Stomach (tissue), 9 donors: ENCODE data around the gene LYRM2. TPM values are rescaled to one million over a fixed set of nuclear protein-coding genes. Genes with fewer than 3 reads are reported as not detected.

Experiments used
- DNase-seq, 2 donors: peaks; one replicate each; pipeline versions ENCODE4 v3.0.0 to v3.0.0-alpha.2; 2013 to 2019
- H3K27ac ChIP-seq, 5 donors: fragments of 200-600 bp in 4 of 5; sonication (generic) in 4 of 5; one replicate each; pipeline ENCODE4 v1.5.1; 2013 to 2019; ENCODE audit warnings: mild to moderate bottlenecking in 1 of 5, moderate library complexity in 1 of 5
- H3K27me3 ChIP-seq, 3 donors: fragments of 200-600 bp; sonication (generic); one replicate each; pipeline ENCODE4 v1.5.1; 2017 to 2019; ENCODE audit warnings: mixed run types in 1 of 3
- H3K36me3 ChIP-seq, 4 donors: fragments of 200-600 bp; sonication (generic); 1 replicate in 3 of 4; 2 replicates in 1 of 4; pipeline ENCODE4 v1.5.1; 2016 to 2019
- H3K4me1 ChIP-seq, 4 donors: fragments of 200-600 bp; sonication (generic); one replicate each; pipeline ENCODE4 v1.5.1; 2016 to 2019
- H3K4me3 ChIP-seq, 4 donors: fragments of 200-600 bp; sonication (generic) in 3 of 4; one replicate each; pipeline ENCODE4 v1.5.1; 2016 to 2019; ENCODE audit warnings: mild to moderate bottlenecking in 1 of 4
- H3K9me3 ChIP-seq, 4 donors: fragments of 200-600 bp; sonication (generic); one replicate each; pipeline ENCODE4 v1.5.1; 2016 to 2019
- EP300 ChIP-seq: sonication (generic); formaldehyde crosslinking; IDR thresholded peaks from one replicate; pipeline ENCODE4 v1.6.1; 2017; ENCODE audit warnings: antibody characterized with exemption
- POLR2A ChIP-seq, 4 donors: fragments of 450-650 bp; IDR thresholded peaks; one replicate each; pipeline ENCODE4 v1.6.1; 2016; ENCODE audit warnings: antibody characterized with exemption in 4 of 4, control low read depth in 2 of 4, mild to moderate bottlenecking in 1 of 4, moderate library complexity in 1 of 4
- POLR2AphosphoS5 ChIP-seq, 3 donors: sonication (generic); formaldehyde crosslinking; IDR thresholded peaks; one replicate each; pipeline ENCODE4 v1.6.1; 2016; ENCODE audit warnings: antibody characterized with exemption in 3 of 3
- whole genome bisulfite sequencing, 5 donors: extraction: QIAGEN DNeasy Blood & Tissue Kit in 3 of 5; methylation state at CpG; one replicate each; pipeline versions ENCODE4 v1.1.5 to v1.1.7; 2013 to 2018; 5-methylcytosine and 5-hydroxymethylcytosine counted together
- intact Hi-C: fragments of 100-400 bp; cut with DNase I; formaldehyde crosslinking; loops from one replicate; pipeline ENCODE4 v1.15.1; 2023; ENCODE audit warnings: low total_unique reads
- polyA plus RNA-seq, 3 donors: library from polyadenylated mRNA; stranded (reverse); fragments of 200-250 nt; gene quantifications; one replicate each; pipeline ENCODE4 v1.2.3, GENCODE V29; 2013
- total RNA-seq, 5 donors: library from RNA; depleted of rRNA; stranded (reverse); fragments of >200 nt; gene quantifications; one replicate each; pipeline versions ENCODE4 v1.1.0 to v1.2.3, GENCODE V29; 2014 to 2016
- TF ChIP-seq, protein P1 (sequence below), 7 experiments: fragments of 450-650 bp in 4 of 7; fragments of 200-600 bp in 3 of 7; sonication (generic) in 3 of 7; IDR thresholded peaks; one replicate each; pipeline ENCODE4 v1.5.1; 2016 to 2019; ENCODE audit warnings: antibody characterized with exemption in 7 of 7, control low read depth in 2 of 7, mild to moderate bottlenecking in 1 of 7
- donor health status: healthy with polysubstance abuse.
- donor health status: Bipolar disorder and iron deficiency.
- donor health status: healthy.

The LYRM2 gene
- total and polyA plus RNA-seq, 8 donors = 1.4 to 26.7 (median 13.0) TPM

DNA sequence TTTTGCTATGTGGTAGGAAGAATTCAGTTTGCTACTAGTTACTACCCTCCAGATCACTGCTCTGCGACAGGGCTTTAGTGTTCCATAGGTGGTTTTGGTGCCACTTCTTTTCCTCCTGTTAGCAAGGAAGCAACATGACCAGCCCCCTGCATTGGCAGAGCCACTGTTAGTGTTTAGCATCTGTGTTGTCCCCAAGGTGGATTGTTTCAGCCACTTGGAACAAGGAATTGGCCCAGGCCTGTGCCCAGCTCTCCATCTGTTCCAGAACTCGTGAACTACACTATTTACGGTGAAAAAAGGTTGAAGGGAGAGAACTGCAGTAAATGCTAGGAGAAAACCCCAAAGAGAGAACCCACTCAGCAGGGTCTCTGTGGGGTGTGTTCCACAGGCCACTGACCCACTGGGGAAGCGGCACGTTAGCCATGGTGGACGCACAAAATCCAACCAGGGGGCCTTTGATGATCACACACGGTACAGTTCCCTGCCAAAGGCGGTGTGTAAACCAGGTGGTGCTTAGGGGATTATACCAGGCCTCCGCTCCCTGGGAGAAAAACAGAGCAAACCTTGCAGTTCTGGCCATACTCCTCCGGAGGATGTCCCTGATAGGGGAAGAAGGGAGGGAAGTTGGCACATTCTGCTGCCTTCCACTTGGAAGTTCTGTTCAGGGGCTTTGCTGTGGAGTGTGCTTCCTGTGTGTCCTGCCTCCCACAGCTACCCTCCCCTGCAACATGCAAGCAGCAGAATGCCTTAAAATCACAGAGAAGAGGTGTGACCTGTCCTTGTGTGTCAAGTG, 72.3 kb downstream of the LYRM2 start:
- no peak overlapping the region for H3K4me3 ChIP-seq
- intact Hi-C loops = no loop called here
- DNase-seq = no peak
- WGBS, 5 donors = 92 to 96% (median 94%) methylated on average over 9 to 10 of the region's 10 CpGs
- no peaks in the 10 kb centered on the region for H3K9me3 ChIP-seq
- no peaks in the 10 kb centered on the region for H3K36me3 ChIP-seq
- TF ChIP-seq EP300 = no peak
- TF ChIP-seq, protein P1, sequence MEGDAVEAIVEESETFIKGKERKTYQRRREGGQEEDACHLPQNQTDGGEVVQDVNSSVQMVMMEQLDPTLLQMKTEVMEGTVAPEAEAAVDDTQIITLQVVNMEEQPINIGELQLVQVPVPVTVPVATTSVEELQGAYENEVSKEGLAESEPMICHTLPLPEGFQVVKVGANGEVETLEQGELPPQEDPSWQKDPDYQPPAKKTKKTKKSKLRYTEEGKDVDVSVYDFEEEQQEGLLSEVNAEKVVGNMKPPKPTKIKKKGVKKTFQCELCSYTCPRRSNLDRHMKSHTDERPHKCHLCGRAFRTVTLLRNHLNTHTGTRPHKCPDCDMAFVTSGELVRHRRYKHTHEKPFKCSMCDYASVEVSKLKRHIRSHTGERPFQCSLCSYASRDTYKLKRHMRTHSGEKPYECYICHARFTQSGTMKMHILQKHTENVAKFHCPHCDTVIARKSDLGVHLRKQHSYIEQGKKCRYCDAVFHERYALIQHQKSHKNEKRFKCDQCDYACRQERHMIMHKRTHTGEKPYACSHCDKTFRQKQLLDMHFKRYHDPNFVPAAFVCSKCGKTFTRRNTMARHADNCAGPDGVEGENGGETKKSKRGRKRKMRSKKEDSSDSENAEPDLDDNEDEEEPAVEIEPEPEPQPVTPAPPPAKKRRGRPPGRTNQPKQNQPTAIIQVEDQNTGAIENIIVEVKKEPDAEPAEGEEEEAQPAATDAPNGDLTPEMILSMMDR (IDR thresholded peaks at IDR 0.05) = no peak
- TF ChIP-seq POLR2AphosphoS5 (IDR thresholded peaks at IDR 0.05) = no peak
- no peak for TF ChIP-seq POLR2A (IDR thresholded peaks at IDR 0.05)
- H3K27me3 ChIP-seq = no peaks in the 10 kb centered on the region
- no peak overlapping the region for H3K27ac ChIP-seq
- peaks cover 0 to 16% (median 10%) of the 10 kb centered on the region in 4 donors for H3K4me1 ChIP-seq

DNA sequence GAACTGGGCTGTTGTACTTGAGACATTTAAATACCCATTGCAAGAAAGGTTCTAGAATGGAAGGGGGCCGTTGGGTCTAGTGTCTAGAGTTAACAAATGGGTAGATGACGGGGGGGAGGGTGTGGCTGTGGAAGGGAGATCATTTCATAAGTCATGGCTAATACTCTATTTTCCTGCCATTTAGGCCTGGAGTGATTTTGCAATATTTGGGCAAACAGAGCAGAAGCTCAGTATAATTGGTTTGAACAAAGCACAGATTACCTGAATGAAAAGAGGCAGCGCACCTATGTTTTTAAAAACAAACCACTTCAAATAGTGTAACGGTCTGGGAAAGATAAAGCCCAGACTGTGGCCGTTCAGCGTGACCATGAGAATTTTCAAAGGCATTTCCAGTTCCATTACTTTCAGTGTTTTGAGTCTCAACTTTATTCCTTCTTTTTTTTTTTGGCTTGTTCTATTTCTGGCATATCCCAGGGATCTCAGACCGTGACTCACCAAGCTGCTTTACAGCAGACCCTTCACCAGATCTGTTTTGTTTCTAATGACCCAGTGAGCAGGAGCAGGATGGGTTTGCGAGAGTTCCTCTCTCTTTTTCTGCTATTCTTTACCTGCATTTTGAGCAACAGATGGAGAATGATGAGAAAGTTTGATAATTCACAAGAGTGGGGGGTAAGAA, 73.7 kb downstream of the LYRM2 start:
- peak in 1 of 2 donors; percentile 23 for DNase-seq
- Histone ChIP-seq H3K36me3 (no peaks in the 10 kb centered on the region), H3K27ac (peak overlapping the region in 1 of 5 donors; percentile 0), H3K4me3 (no peak overlapping the region), H3K9me3 (no peaks in the 10 kb centered on the region), H3K27me3 (no peaks in the 10 kb centered on the region), H3K4me1 (peaks cover 0 to 16% (median 10%) of the 10 kb centered on the region in 4 donors)
- intact Hi-C loops = no loop called here
- WGBS, 5 donors = 42 to 56% (median 47%) methylated on average over 8 of the region's 8 CpGs
- TF ChIP-seq POLR2A (IDR thresholded peaks at IDR 0.05) (no peak), POLR2AphosphoS5 (IDR thresholded peaks at IDR 0.05) (no peak), EP300 (no peak)
- TF ChIP-seq, protein P1 (IDR thresholded peaks at IDR 0.05) = no peak

DNA sequence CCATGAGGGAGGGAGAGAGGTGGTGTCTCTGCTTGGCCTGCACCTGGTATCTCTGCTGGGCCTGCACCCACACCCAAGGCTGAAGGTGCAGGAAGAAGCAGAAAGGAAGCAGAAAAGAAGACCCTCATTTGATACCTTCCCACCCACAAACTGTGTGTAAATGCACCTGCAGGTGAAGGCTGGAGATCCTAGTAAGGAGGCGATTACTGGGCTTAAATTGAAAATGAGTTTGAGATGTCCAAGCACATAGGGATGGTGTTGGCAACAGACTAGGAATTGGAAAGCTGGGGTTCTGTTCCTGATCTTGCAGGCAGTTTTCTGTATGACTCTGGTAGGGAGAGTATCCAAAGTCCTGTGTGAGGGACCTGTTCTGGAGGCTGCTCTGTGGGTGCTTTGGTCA, 74.7 kb downstream of the LYRM2 start:
- Histone ChIP-seq H3K27ac (no peak overlapping the region), H3K4me3 (no peak overlapping the region), H3K4me1 (peaks cover 0 to 16% (median 10%) of the 10 kb centered on the region in 4 donors), H3K9me3 (no peaks in the 10 kb centered on the region), H3K36me3 (no peaks in the 10 kb centered on the region), H3K27me3 (no peaks in the 10 kb centered on the region)
- no peak for DNase-seq
- TF ChIP-seq, protein P1 (IDR thresholded peaks at IDR 0.05) = no peak
- no peak for TF ChIP-seq POLR2AphosphoS5 (IDR thresholded peaks at IDR 0.05)
- no peak for TF ChIP-seq EP300
- TF ChIP-seq POLR2A (IDR thresholded peaks at IDR 0.05) = no peak
- intact Hi-C loops = no loop called here
- WGBS, 5 donors = 96 to 100% (median 100%) methylated on average over 1 of the region's 1 CpG

DNA sequence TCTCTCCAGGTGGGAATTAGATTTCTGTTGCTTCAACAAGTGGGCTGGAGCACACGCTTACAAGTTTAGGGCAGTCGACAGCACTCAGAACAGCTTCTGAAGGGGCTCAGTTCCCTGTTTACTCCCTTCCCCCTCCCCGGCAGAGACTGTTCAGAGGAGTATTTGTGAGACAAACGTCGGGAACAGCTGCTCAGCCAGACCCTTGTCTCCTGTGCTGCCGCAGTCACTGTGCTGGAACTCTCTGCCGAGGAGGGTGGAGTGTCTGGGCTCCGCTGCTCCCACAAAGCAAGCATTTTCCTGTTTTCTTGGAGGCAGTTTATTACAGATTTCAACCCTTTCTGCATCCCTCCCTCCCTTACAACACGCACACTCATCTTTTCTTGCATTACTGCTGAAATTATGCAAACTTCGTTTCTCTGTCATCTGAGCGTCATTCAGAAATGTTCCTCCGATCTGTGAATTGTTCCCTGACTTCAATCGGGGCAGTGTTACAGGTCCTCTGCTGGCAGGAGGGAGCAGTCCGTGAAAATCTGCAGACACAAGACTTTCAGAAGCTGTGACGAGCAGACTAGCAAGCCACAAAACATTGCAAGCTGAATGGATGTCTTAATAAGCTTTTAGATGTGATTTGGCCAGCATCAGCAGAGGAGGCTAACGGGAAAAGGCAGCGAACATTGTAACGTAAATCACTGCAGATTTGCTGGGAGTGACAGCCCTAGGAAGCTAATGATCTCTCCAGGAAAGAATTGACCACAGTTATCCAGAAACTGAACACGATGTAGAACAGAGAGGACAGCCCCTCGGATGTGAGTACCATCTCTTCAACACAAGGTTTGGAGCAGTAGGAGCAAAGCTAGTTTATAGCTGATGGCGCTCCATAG, 76.2 kb downstream of the LYRM2 start:
- Histone ChIP-seq H3K9me3 (peaks cover 0 to 6% (median 3%) of the 10 kb centered on the region in 4 donors), H3K4me3 (peak overlapping the region; percentile 17 to 21 (median 18)), H3K27ac (peak overlapping the region in 2 of 5 donors; percentile 34 to 59), H3K4me1 (peaks cover 0 to 16% (median 10%) of the 10 kb centered on the region in 4 donors), H3K27me3 (no peaks in the 10 kb centered on the region), H3K36me3 (no peaks in the 10 kb centered on the region)
- DNase-seq = peak in 1 of 2 donors; percentile 36
- TF ChIP-seq POLR2AphosphoS5 (IDR thresholded peaks at IDR 0.05) = no peak
- TF ChIP-seq EP300 = no peak
- no peak for TF ChIP-seq POLR2A (IDR thresholded peaks at IDR 0.05)
- TF ChIP-seq, protein P1 (IDR thresholded peaks at IDR 0.05) = no peak
- intact Hi-C loops = no loop called here
- WGBS, 5 donors = 60 to 66% (median 64%) methylated on average over 21 of the region's 21 CpGs
